Activated CD8-positive, alpha-beta memory T cell treated with anti-CD3 and anti-CD28 coated beads, Interleukin-2, amount 50 U/mL, for 48 hours (primary cell): ENCODE results near the gene SYNPR.
"Not testable (repeated sequence)": the region's sequence is repeated elsewhere in the genome, so short reads cannot be mapped to it uniquely, and the experiment has no call there.

ENCODE experiments used
- DNase-seq: peaks from one replicate; pipeline ENCODE4 v3.0.0-alpha.2; 2020

The SYNPR gene

DNA sequence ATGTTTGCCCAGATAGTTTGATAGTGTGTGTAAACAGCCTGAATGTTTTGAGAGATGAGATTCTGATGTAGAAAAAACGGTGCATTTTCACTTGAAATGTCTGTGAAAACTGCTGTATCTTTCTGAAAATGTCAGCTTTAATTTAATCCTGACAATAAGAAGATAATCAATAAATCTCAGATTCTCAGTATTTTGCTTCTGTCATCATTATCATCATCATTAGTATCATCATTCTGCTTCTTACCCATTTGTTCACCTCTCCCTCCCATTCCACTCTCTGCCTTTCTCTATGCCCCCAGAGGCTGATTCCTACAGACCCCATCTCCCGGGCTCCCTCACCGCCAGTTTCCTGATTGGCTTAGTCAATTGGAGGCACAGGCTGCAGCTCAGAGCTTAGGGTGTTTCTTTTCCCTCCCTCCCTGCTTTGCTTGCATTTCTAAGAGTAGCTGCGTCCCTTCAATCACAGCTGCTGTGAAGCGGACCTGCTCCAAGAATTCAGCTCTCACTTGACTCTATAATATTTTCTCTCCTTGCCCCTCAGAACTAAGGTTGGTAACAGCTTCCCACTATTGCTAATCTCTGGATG lies 366.2 kb downstream of the SYNPR start:
- no peak for DNase-seq

DNA sequence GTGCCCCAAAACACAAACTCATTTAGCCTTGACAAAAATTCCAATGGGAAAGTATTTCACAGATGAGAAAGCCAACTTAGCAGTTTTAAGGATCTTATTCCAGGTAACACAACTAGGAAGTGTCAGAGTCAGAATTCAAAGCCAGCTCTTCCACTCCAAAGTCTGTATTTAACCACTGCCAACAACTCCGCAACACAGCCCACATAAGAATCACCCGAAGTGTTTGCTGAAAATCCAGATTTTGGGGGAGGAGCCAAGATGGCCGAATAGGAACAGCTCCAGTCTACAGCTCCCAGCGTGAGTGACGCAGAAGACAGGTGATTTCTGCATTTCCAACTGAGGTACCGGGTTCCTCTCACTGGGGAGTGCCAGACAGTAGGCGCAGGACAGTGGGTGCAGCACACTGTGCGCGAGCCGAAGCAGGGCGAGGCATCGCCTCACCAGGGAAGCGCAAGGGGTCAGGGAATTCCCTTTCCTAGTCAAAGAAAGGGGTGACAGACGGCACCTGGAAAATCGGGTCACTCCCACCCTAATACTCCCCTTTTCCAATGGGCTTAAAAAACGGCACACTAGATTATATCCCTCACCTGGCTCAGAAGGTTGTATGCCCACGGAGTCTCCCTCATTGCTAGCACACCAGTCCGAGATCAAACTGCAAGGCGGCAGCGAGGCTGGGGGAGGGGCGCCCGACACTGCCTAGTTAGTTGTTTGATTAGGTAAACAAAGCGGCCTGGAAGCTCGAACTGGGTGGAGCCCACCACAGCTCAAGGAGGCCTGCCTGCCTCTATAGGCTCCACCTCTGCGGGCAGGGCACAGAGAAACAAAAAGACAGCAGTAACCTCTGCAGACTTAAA lies 367.0 kb downstream of the SYNPR start:
- DNase-seq, result not testable (repeated sequence)

DNA sequence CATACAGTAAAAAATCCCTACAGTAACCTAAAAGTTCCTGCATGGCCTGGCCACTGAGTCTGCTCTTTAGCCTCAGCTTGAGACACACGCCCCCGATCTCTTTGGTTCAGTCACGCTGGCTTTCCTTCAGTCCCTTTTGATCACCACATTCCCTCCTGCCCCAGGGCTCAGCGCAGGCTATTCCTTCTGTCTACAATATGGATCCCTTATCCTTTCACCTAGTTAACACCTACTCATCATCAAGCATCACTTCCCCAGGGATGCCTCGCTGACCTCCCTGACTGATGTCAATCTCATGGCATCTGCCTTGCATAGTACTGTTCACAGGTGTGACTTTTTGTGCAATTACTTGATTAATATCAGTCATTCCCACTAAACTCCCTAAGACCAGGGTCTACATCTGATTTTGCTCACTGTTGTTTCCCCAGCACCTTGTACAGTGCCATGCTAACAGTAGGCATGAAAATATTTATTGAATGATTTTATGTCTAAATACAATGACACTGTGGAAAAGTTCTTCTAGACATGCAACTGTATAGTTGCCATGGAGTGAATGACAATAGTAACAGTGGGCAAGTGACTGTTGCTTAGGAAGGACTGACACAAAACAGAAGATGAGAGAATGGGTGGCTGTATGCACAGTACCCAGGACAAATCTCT lies 374.1 kb downstream of the SYNPR start, which contains the start of gene SNTN:
SNTN (plus strand) TSS at position 610 of the 660 bp plus-strand sequence; CDS start at position 623, 13 bp downstream.
- no peak for DNase-seq

- DNase-seq, result no peak
Measured at GRCh38 chr3:63654211-63654610, 376.1 kb downstream of the SYNPR start.

DNA sequence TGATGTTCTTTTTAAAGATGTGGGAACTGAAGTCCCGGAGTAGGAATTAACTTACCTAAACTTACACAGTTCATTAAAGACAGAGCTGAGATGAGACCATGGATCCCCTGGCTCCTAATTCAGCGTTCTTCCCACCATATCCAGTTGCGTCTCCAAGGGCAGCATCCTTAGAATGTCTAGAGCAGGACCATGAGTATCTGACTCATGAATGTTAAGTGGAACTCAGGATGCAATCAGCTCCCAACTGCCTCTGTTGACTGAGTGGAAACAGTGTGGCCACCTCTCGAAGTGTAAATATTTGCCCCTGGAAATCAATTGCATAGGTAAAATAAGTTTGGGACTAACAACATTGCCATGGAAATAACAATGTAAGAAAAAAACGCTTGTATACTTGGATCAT lies 376.8 kb downstream of the SYNPR start:
- no peak for DNase-seq

DNA sequence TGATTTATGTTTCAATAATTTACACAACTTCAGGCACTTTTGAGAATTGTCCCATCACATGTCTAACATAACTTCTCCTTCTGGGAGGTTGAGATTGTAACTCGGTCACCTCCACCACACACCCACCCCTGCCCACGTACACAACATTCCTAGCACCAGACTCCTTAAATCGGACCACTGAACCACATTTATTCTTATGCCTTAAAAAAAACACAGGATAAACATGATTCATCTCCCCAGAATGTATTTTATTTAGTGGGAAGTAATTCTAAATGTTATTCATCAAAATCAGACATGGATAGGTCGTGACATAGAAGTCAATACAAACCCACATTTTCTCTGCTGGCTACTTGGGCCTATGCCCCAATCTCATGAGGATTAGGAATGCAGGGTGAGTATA lies 377.4 kb downstream of the SYNPR start:
- no peak for DNase-seq

GRCh38 chr3:63656786-63657185 lies 378.7 kb downstream of the SYNPR start:
- no peak for DNase-seq

DNA sequence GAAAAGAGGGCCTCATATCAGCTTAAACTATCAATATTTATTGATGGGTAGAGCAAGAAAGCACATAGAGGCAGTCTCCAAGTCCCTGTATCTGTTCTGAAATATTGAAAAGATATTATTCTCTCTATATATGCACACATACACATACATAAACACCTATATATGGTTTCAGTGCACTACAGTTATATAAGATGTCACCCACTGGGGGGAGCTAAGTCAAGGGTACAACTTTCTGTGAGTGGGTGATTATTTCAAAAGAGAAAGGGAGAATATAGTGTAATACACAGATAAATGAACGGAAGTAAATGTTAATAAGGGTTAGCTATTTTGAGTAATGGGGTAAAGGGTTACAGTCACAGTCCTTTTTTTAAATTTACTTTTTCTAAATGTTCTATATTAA lies 383.1 kb downstream of the SYNPR start:
- no peak for DNase-seq

DNA sequence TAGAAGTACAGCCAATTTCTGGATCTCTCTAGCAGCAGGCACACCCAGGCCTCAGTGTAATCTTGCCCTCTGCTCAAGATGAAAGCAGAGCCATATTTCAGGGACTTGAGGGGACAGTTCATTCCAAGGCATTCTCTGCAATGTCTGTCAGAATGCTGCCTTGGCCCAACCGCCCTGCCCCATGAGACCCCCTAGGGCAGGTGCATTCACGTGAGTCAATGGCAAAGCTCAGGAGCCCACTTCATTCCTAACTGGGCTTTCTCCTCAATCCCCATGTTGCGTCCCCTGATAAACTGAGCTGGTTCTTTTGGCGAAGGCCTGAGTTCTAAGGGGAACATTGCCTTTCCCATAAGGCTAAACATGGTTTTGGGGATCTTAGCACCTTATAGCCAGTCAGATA lies 383.9 kb downstream of the SYNPR start:
- no peak for DNase-seq

GRCh38 chr3:63662500-63662899 lies 384.4 kb downstream of the SYNPR start:
- no peak for DNase-seq
